Measurements from ENCODE around the gene VSTM2L.

DNA sequence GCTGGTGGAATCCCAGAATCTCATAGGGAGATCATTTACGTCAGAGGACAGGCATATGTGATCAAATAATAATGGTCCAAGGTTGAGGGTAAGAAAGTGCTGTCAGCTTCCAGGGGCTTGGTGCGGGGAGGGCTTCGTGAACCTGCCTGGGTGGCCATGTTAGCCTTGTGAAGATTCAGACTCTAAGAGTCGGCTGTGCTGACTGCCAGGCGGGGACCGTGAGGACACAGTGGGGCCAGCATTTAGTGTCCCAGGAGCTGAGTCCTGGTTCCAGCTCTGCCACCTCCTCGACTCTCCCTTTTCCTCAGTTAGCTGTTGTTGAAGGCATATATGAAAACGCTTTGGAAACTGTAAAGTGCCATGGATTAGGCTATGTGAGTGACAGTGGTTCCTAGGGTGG, 33.5 kb downstream of the VSTM2L start:
- TF ChIP-seq, protein P1, sequence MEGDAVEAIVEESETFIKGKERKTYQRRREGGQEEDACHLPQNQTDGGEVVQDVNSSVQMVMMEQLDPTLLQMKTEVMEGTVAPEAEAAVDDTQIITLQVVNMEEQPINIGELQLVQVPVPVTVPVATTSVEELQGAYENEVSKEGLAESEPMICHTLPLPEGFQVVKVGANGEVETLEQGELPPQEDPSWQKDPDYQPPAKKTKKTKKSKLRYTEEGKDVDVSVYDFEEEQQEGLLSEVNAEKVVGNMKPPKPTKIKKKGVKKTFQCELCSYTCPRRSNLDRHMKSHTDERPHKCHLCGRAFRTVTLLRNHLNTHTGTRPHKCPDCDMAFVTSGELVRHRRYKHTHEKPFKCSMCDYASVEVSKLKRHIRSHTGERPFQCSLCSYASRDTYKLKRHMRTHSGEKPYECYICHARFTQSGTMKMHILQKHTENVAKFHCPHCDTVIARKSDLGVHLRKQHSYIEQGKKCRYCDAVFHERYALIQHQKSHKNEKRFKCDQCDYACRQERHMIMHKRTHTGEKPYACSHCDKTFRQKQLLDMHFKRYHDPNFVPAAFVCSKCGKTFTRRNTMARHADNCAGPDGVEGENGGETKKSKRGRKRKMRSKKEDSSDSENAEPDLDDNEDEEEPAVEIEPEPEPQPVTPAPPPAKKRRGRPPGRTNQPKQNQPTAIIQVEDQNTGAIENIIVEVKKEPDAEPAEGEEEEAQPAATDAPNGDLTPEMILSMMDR (IDR thresholded peaks at IDR 0.05): no peak
- no peak for TF ChIP-seq POLR2A (IDR thresholded peaks at IDR 0.05)
